Naive thymus-derived CD4-positive, alpha-beta T cell (primary cell): Measurements from ENCODE around the gene PRPF39. TPM values are rescaled to one million over a fixed set of nuclear protein-coding genes. Genes with fewer than 3 reads are reported as not detected.

Experiments used
- ATAC-seq: fragments of 150-1000 bp; cut with Tn5 transposase; 2 replicates; pipeline ENCODE4 v1.10.0; 2021; ENCODE audit warnings: mild to moderate bottlenecking, moderate library complexity
- CTCF ChIA-PET: fragments of 350-600 bp; sonication (Branson Sonifier 250); formaldehyde crosslinking; loops from one replicate; lab custom pipeline; 2021; ENCODE audit warnings: antibody characterized with exemption; lab: Charles Lee
- POLR2A ChIA-PET: fragments of 350-600 bp; sonication (Branson Sonifier 250); formaldehyde crosslinking; loops from one replicate; lab custom pipeline; 2021; ENCODE audit warnings: antibody characterized with exemption, inconsistent platforms; lab: Charles Lee
- DNase-seq, 9 donors: peaks; one replicate each; pipeline versions ENCODE4 v3.0.0 to v3.0.0-alpha.2; 2020 to 2022; ENCODE audit warnings: mixed read lengths in 1 of 9
- H3K27ac ChIP-seq: one replicate; pipeline ENCODE4 v1.7.0; 2013; ENCODE audit warnings: mild to moderate bottlenecking, low read depth, low read length, moderate library complexity
- H3K27me3 ChIP-seq, 2 donors: one replicate each; pipeline ENCODE4 v1.7.0; 2013; ENCODE audit warnings: low read length in 2 of 2, mild to moderate bottlenecking in 2 of 2, moderate library complexity in 2 of 2; ENCODE audit not compliant: control insufficient read depth in 2 of 2, insufficient read depth in 2 of 2
- H3K36me3 ChIP-seq, 3 experiments: 1 replicate in 2 of 3; 2 replicates in 1 of 3; pipeline ENCODE4 v1.7.0; 2013; ENCODE audit warnings: low read length in 3 of 3, mild to moderate bottlenecking in 3 of 3, moderate library complexity in 1 of 3; ENCODE audit not compliant: insufficient read depth in 3 of 3, control insufficient read depth in 2 of 3
- H3K4me1 ChIP-seq, 2 donors: one replicate each; pipeline ENCODE4 v1.7.0; 2013; ENCODE audit warnings: low read length in 2 of 2, mild to moderate bottlenecking in 2 of 2, moderate library complexity in 1 of 2; ENCODE audit not compliant: control insufficient read depth in 2 of 2, insufficient read depth in 2 of 2
- H3K4me3 ChIP-seq: 2 replicates; pipeline ENCODE4 v1.7.0; 2013; ENCODE audit warnings: mild to moderate bottlenecking, low read length
- H3K9me3 ChIP-seq, 3 experiments: 1 replicate in 2 of 3; 2 replicates in 1 of 3; pipeline ENCODE4 v1.7.0; 2013; ENCODE audit warnings: low read length in 3 of 3; ENCODE audit not compliant: control insufficient read depth in 2 of 3
- H3K27ac Mint-ChIP-seq, 9 donors: one replicate each; pipeline ENCODE4 v1.8.0; 2020 to 2022; ENCODE audit warnings: mixed read lengths in 9 of 9, mild to moderate bottlenecking in 8 of 9, moderate library complexity in 5 of 9, inconsistent platforms in 2 of 9
- H3K27me3 Mint-ChIP-seq, 5 donors: one replicate each; pipeline ENCODE4 v1.8.0; 2021 to 2022; ENCODE audit warnings: mixed read lengths in 5 of 5, mild to moderate bottlenecking in 1 of 5
- H3K36me3 Mint-ChIP-seq, 5 donors: one replicate each; pipeline ENCODE4 v1.8.0; 2020 to 2022; ENCODE audit warnings: mixed read lengths in 5 of 5, mild to moderate bottlenecking in 3 of 5, inconsistent platforms in 1 of 5
- H3K4me1 Mint-ChIP-seq, 7 donors: one replicate each; pipeline ENCODE4 v1.8.0; 2020 to 2022; ENCODE audit warnings: mixed read lengths in 7 of 7, mild to moderate bottlenecking in 3 of 7, inconsistent platforms in 1 of 7
- H3K4me3 Mint-ChIP-seq, 10 donors: one replicate each; pipeline ENCODE4 v1.8.0; 2020 to 2022; ENCODE audit warnings: mild to moderate bottlenecking in 10 of 10, mixed read lengths in 10 of 10, moderate library complexity in 6 of 10, inconsistent platforms in 2 of 10
- H3K9me3 Mint-ChIP-seq, 11 donors: one replicate each; pipeline ENCODE4 v1.8.0; 2020 to 2022; ENCODE audit warnings: mixed read lengths in 11 of 11, mild to moderate bottlenecking in 4 of 11, inconsistent platforms in 1 of 11, moderate library complexity in 1 of 11
- intact Hi-C, 2 donors: fragments of 100-400 bp; cut with micrococcal nuclease; formaldehyde crosslinking; loops; one replicate each; pipeline ENCODE4 v1.15.1; 2023
- polyA plus RNA-seq, 2 donors: library from polyadenylated mRNA; unstranded; fragments of 300-500 nt; fragmentation: Illumina TruSeq; gene quantifications; one replicate each; pipeline ENCODE4 v1.2.3, GENCODE V29; 2021
- total RNA-seq, 6 experiments: library from RNA in 5 of 6; stranded (reverse) in 5 of 6; gene quantifications; 1 replicate in 5 of 6; 2 replicates in 1 of 6; pipeline ENCODE4 v1.2.3 and lab custom pipeline; 2021 to 2026

Gene PRPF39
- total and polyA plus RNA-seq, 7 experiments from 2014 or later = 10.5 to 81.8 (median 53.9) TPM

- intact Hi-C loops = no loop called here
- no peaks in the 10 kb centered on the region for H3K9me3 Mint-ChIP-seq
- CTCF ChIA-PET = no interaction called here
- Histone ChIP-seq H3K27ac (no peak overlapping the region), H3K36me3 (peaks cover 0 to 12% (median 0%) of the 10 kb centered on the region in 3 experiments), H3K4me1 (peaks cover 0 to 5% of the 10 kb centered on the region in 2 donors), H3K4me3 (no peak overlapping the region), H3K9me3 (no peaks in the 10 kb centered on the region), H3K27me3 (no peaks in the 10 kb centered on the region)
- peaks cover 11 to 47% (median 31%) of the 10 kb centered on the region in 7 donors for H3K4me1 Mint-ChIP-seq
- POLR2A ChIA-PET = interaction anchor here (1.0 kb wide), 1 partner anchor 167 kb away, joined by 4 read pairs; the partner anchor contains the start of genes KLHL28 and TOGARAM1
- no peaks in the 10 kb centered on the region for H3K27me3 Mint-ChIP-seq
- H3K4me3 Mint-ChIP-seq = no peak overlapping the region
- H3K36me3 Mint-ChIP-seq = peaks cover 6 to 27% (median 11%) of the 10 kb centered on the region in 5 donors
- H3K27ac Mint-ChIP-seq = no peak overlapping the region
- ATAC-seq = no peak
- no peak for DNase-seq
Observed at GRCh38 chr14:45128963-45129629, 45.2 kb downstream of the PRPF39 start.

GRCh38 chr14:45133683-45134050 lies 49.8 kb downstream of the PRPF39 start:
- peaks cover 0 to 13% (median 0%) of the 10 kb centered on the region in 3 experiments for H3K36me3 ChIP-seq
- peak overlapping the region; percentile 95 to 99 (median 98) for H3K27ac Mint-ChIP-seq
- peak overlapping the region; percentile 93 to 99 (median 96) for H3K4me3 Mint-ChIP-seq
- intact Hi-C loops = loop anchor here (1.0 to 5.0 kb wide), 8 partner anchors 12 to 236 kb away; partner anchors contain the start of genes MIS18BP1 (in 2 of the 2), PRPF39 (in 2 of the 2) and TOGARAM1 (in 2 of the 2)
- peaks cover 11 to 19% of the 10 kb centered on the region in 2 donors for H3K4me1 ChIP-seq
- peak in 3 of 9 donors; percentile 1 to 4 (median 3) for DNase-seq
- H3K27me3 Mint-ChIP-seq = no peaks in the 10 kb centered on the region
- POLR2A ChIA-PET = interaction anchor here (0.6 to 5.3 kb wide), 8 partner anchors 12 to 237 kb away, joined by 3 to 64 read pairs (median 3); partner anchors contain the start of genes KLHL28, PRPF39 and TOGARAM1
- no peaks in the 10 kb centered on the region for H3K9me3 ChIP-seq
- no peaks in the 10 kb centered on the region for H3K9me3 Mint-ChIP-seq
- peaks cover 21 to 64% (median 44%) of the 10 kb centered on the region in 7 donors for H3K4me1 Mint-ChIP-seq
- CTCF ChIA-PET = interaction anchor here (0.6 kb wide), 1 partner anchor 220 kb away, joined by 3 read pairs; no protein-coding TSS in a partner anchor
- H3K36me3 Mint-ChIP-seq = peaks cover 0 to 4% (median 0%) of the 10 kb centered on the region in 5 donors
- H3K4me3 ChIP-seq = peak overlapping the region; percentile 97
- H3K27ac ChIP-seq = peak overlapping the region; percentile 89
- ATAC-seq = no peak
- no peaks in the 10 kb centered on the region for H3K27me3 ChIP-seq

- CTCF ChIA-PET = interaction anchor here (0.6 kb wide), 1 partner anchor 221 kb away, joined by 3 read pairs; no protein-coding TSS in a partner anchor
- H3K4me3 ChIP-seq = peak within 1 kb of the TSS; percentile 97
- H3K27ac ChIP-seq = peak within 1 kb of the TSS; percentile 89
- Mint-ChIP-seq H3K9me3 (no peaks in the 10 kb centered on the region), H3K4me1 (peaks cover 21 to 70% (median 50%) of the 10 kb centered on the region in 7 donors), H3K4me3 (peak within 1 kb of the TSS; percentile 93 to 99 (median 96)), H3K27ac (peak within 1 kb of the TSS; percentile 95 to 99 (median 98)), H3K27me3 (no peaks in the 10 kb centered on the region), H3K36me3 (peaks cover 0 to 3% (median 0%) of the 10 kb centered on the region in 5 donors)
- peaks cover 0 to 10% (median 0%) of the 10 kb centered on the region in 3 experiments for H3K36me3 ChIP-seq
- DNase-seq (peak; percentile 80 to 99 (median 94)), ATAC-seq (peak; percentile 97)
- no peaks in the 10 kb centered on the region for H3K27me3 ChIP-seq
- intact Hi-C loops = loop anchor here (1.0 to 5.0 kb wide), 8 partner anchors 13 to 237 kb away; partner anchors contain the start of genes MIS18BP1 (in 2 of the 2), PRPF39 (in 2 of the 2) and TOGARAM1 (in 2 of the 2)
- POLR2A ChIA-PET = interaction anchor here (0.6 to 5.3 kb wide), 10 partner anchors 12 to 237 kb away, joined by 3 to 64 read pairs (median 3); partner anchors contain the start of genes KLHL28, PRPF39 and TOGARAM1
- no peaks in the 10 kb centered on the region for H3K9me3 ChIP-seq
- peaks cover 11 to 19% of the 10 kb centered on the region in 2 donors for H3K4me1 ChIP-seq
Observed at GRCh38 chr14:45134051-45134958, 50.4 kb downstream of the PRPF39 start, which contains the start of gene FKBP3. TSS of gene FKBP3 (minus strand) at chr14:45134481. CDS start at chr14:45134456, 25 bp downstream.

GRCh38 chr14:45135156-45135555 lies 51.2 kb downstream of the PRPF39 start:
- Mint-ChIP-seq H3K4me1 (peaks cover 22 to 68% (median 49%) of the 10 kb centered on the region in 7 donors), H3K9me3 (no peaks in the 10 kb centered on the region), H3K4me3 (peak overlapping the region; percentile 93 to 99 (median 96)), H3K36me3 (no peaks in the 10 kb centered on the region), H3K27me3 (no peaks in the 10 kb centered on the region), H3K27ac (peak overlapping the region; percentile 95 to 99 (median 98))
- intact Hi-C loops = no loop called here
- DNase-seq (no peak), ATAC-seq (no peak)
- H3K27me3 ChIP-seq = no peaks in the 10 kb centered on the region
- no peaks in the 10 kb centered on the region for H3K9me3 ChIP-seq
- H3K36me3 ChIP-seq = peaks cover 0 to 9% (median 0%) of the 10 kb centered on the region in 3 experiments
- peak overlapping the region; percentile 97 for H3K4me3 ChIP-seq
- POLR2A ChIA-PET = interaction anchor here (0.5 to 5.3 kb wide), 7 partner anchors 11 to 238 kb away, joined by 3 to 64 read pairs (median 10); partner anchors contain the start of genes KLHL28, MIS18BP1, PRPF39 and TOGARAM1
- peak overlapping the region; percentile 89 for H3K27ac ChIP-seq
- peaks cover 11 to 19% of the 10 kb centered on the region in 2 donors for H3K4me1 ChIP-seq
- CTCF ChIA-PET = no interaction called here

GRCh38 chr14:45135659-45136395 lies 51.9 kb downstream of the PRPF39 start, which contains the start of gene FANCM:
TSS of gene FANCM (plus strand) at chr14:45135930. CDS start at chr14:45136032, 102 bp downstream.
- Histone ChIP-seq H3K36me3 (peaks cover 0 to 9% (median 0%) of the 10 kb centered on the region in 3 experiments), H3K27ac (peak within 1 kb of the TSS; percentile 89), H3K4me1 (peaks cover 11 to 19% of the 10 kb centered on the region in 2 donors), H3K9me3 (no peaks in the 10 kb centered on the region), H3K27me3 (no peaks in the 10 kb centered on the region), H3K4me3 (peak within 1 kb of the TSS; percentile 97)
- H3K27ac Mint-ChIP-seq = peak within 1 kb of the TSS; percentile 95 to 99 (median 98)
- H3K4me3 Mint-ChIP-seq = peak within 1 kb of the TSS; percentile 93 to 99 (median 96)
- DNase-seq = peak; percentile 49 to 92 (median 89)
- H3K4me1 Mint-ChIP-seq = peaks cover 28 to 67% (median 47%) of the 10 kb centered on the region in 7 donors
- intact Hi-C loops = no loop called here
- peaks cover 0 to 4% (median 0%) of the 10 kb centered on the region in 5 donors for H3K36me3 Mint-ChIP-seq
- peak; percentile 67 for ATAC-seq
- ChIA-PET POLR2A (interaction anchor here (0.5 to 5.3 kb wide), 6 partner anchors 11 to 239 kb away, joined by 3 to 64 read pairs (median 10); partner anchors contain the start of genes KLHL28, MIS18BP1, PRPF39 and TOGARAM1), CTCF (interaction anchor here (0.6 to 1.3 kb wide), 3 partner anchors 10 to 275 kb away, joined by 3 to 6 read pairs (median 4); no protein-coding TSS in a partner anchor)
- no peaks in the 10 kb centered on the region for H3K27me3 Mint-ChIP-seq
- H3K9me3 Mint-ChIP-seq = no peaks in the 10 kb centered on the region
